ENCODE measurements around the gene ZMAT5.

The ZMAT5 gene

GRCh38 chr22:29683536-29683935, 83.3 kb downstream of the ZMAT5 start:
- no peaks in the 10 kb centered on the region for H3K79me2 ChIP-seq (ENCODE audit: insufficient read depth, low read length)
- H3K4me3 ChIP-seq (ENCODE audit: low read depth, low read length, poor library complexity, severe bottlenecking) = no peak overlapping the region
- no peaks in the 10 kb centered on the region for H3F3A ChIP-seq (ENCODE audit: insufficient read depth, low read length)
- H4K20me1 ChIP-seq (ENCODE audit: insufficient read depth, low read length) = no peaks in the 10 kb centered on the region
- no peak for TF ChIP-seq CTCF (IDR thresholded peaks at IDR 0.05; ENCODE audit: low read length)
- no peak for TF ChIP-seq EZH2 (IDR thresholded peaks at IDR 0.05; ENCODE audit: borderline replicate concordance, low read length)
- no peaks in the 10 kb centered on the region for H3K9me2 ChIP-seq (ENCODE audit: low read depth, low read length)
- no peak overlapping the region for H2AFZ ChIP-seq (ENCODE audit: low read length)
- no peak overlapping the region for H3K27ac ChIP-seq (ENCODE audit: low read depth, low read length, poor library complexity, severe bottlenecking)
- no peaks in the 10 kb centered on the region for H3K27me3 ChIP-seq (ENCODE audit: insufficient read depth, low read length)
- H3K9me3 ChIP-seq (ENCODE audit: low read length) = no peaks in the 10 kb centered on the region
- no peaks in the 10 kb centered on the region for H3K4me1 ChIP-seq (ENCODE audit: insufficient read depth, low read length, severe bottlenecking)
- H3K9ac ChIP-seq (ENCODE audit: low read length) = no peak overlapping the region
- H3K36me3 ChIP-seq (ENCODE audit: insufficient read depth, low read length) = peaks cover 71% of the 10 kb centered on the region
- H3K4me2 ChIP-seq (ENCODE audit: low read length) = no peak overlapping the region

All from OCI-LY1 (cell line).